KMS-11 (cell line): ENCODE results near the gene C1QTNF6.

ENCODE experiments used
- H2AFZ ChIP-seq: fragments of 200-600 bp; sonication (generic); 2 replicates; pipeline ENCODE4 v1.6.1; 2016; ENCODE audit warnings: antibody characterized with exemption, mixed run types, low read depth
- H3K27ac ChIP-seq: fragments of 200-600 bp; sonication (generic); 2 replicates; pipeline ENCODE4 v1.6.1; 2016; ENCODE audit warnings: mild to moderate bottlenecking, mixed run types
- H3K27me3 ChIP-seq: fragments of 200-600 bp; sonication (generic); 2 replicates; pipeline ENCODE4 v1.6.1; 2017; ENCODE audit warnings: mild to moderate bottlenecking, low read depth, mixed run types, moderate library complexity; ENCODE audit not compliant: insufficient read depth
- H3K36me3 ChIP-seq: fragments of 200-600 bp; sonication (generic); 2 replicates; pipeline ENCODE4 v1.6.1; 2017; ENCODE audit warnings: mild to moderate bottlenecking, mixed run types; ENCODE audit not compliant: insufficient read depth
- H3K4me1 ChIP-seq: fragments of 200-600 bp; sonication (generic); 2 replicates; pipeline ENCODE4 v1.6.1; 2016; ENCODE audit warnings: mild to moderate bottlenecking, low read depth, mixed run types; ENCODE audit not compliant: poor library complexity, severe bottlenecking
- H3K4me2 ChIP-seq: fragments of 200-600 bp; sonication (generic); 2 replicates; pipeline ENCODE4 v1.7.0; 2016; ENCODE audit warnings: mild to moderate bottlenecking, mixed run types
- H3K4me3 ChIP-seq: fragments of 200-600 bp; sonication (generic); IDR thresholded peaks from 2 replicates; pipeline ENCODE4 v1.6.1; 2017; ENCODE audit warnings: low read depth, low read length, mixed read lengths; ENCODE audit not compliant: insufficient read depth
- H3K79me2 ChIP-seq: fragments of 200-600 bp; sonication (generic); 2 replicates; pipeline ENCODE4 v1.6.1; 2016; ENCODE audit warnings: low read depth, mixed run types; ENCODE audit not compliant: insufficient read depth
- H3K9ac ChIP-seq: fragments of 200-600 bp; sonication (generic); 2 replicates; pipeline ENCODE4 v1.6.1; 2016; ENCODE audit warnings: mild to moderate bottlenecking, mixed run types
- H4K20me1 ChIP-seq: fragments of 200-600 bp; sonication (generic); 2 replicates; pipeline ENCODE4 v1.6.1; 2016; ENCODE audit warnings: mild to moderate bottlenecking, mixed run types; ENCODE audit not compliant: insufficient read depth
- CTCF ChIP-seq: fragments of 200-600 bp; sonication (generic); conservative IDR thresholded peaks from 2 replicates; pipeline ENCODE4 v1.6.1; 2017; ENCODE audit warnings: low read depth, mild to moderate bottlenecking, antibody characterized with exemption, low read length, moderate library complexity, mixed read lengths

The C1QTNF6 gene

GRCh38 chr22:37138849-37139561 lies 49.0 kb downstream of the C1QTNF6 start:
- Histone ChIP-seq H4K20me1 (no peaks in the 10 kb centered on the region), H3K4me1 (peaks cover 15% of the 10 kb centered on the region), H3K79me2 (no peaks in the 10 kb centered on the region), H3K4me2 (peak overlapping the region; percentile 11; the same call in 1 of the 2 replicates), H3K4me3 (no peak overlapping the region), H3K27me3 (no peaks in the 10 kb centered on the region), H2AFZ (no peak overlapping the region), H3K27ac (no peak overlapping the region), H3K36me3 (no peaks in the 10 kb centered on the region), H3K9ac (no peak overlapping the region)
- TF ChIP-seq CTCF, result no peak

GRCh38 chr22:37137903-37138665 lies 50.0 kb downstream of the C1QTNF6 start:
- peaks cover 15% of the 10 kb centered on the region for H3K4me1 ChIP-seq
- H3K27ac ChIP-seq, result peak overlapping the region; percentile 32; the same call in 1 of the 2 replicates
- no peak for TF ChIP-seq CTCF
- H3K36me3 ChIP-seq, result no peaks in the 10 kb centered on the region
- H3K27me3 ChIP-seq, result no peaks in the 10 kb centered on the region
- H3K9ac ChIP-seq, result no peak overlapping the region
- H2AFZ ChIP-seq, result no peak overlapping the region
- H3K4me3 ChIP-seq, result no peak overlapping the region
- H3K4me2 ChIP-seq, result peak overlapping the region; percentile 11; the same call in 1 of the 2 replicates
- H3K79me2 ChIP-seq, result no peaks in the 10 kb centered on the region
- no peaks in the 10 kb centered on the region for H4K20me1 ChIP-seq

- H2AFZ ChIP-seq, result no peak overlapping the region
- no peak overlapping the region for H3K4me3 ChIP-seq
- no peak overlapping the region for H3K27ac ChIP-seq
- no peaks in the 10 kb centered on the region for H3K79me2 ChIP-seq
- H3K27me3 ChIP-seq, result no peaks in the 10 kb centered on the region
- no peaks in the 10 kb centered on the region for H4K20me1 ChIP-seq
- no peak overlapping the region; the same call in 1 of the 2 replicates for H3K4me2 ChIP-seq
- H3K9ac ChIP-seq, result no peak overlapping the region
- peaks cover 15% of the 10 kb centered on the region for H3K4me1 ChIP-seq
- TF ChIP-seq CTCF, result no peak
- no peaks in the 10 kb centered on the region for H3K36me3 ChIP-seq
These were observed 50.9 kb downstream of the C1QTNF6 start for GRCh38 chr22:37137131-37137530.

- no peaks in the 10 kb centered on the region for H4K20me1 ChIP-seq
- H3K9ac ChIP-seq, result no peak overlapping the region
- H2AFZ ChIP-seq, result no peak overlapping the region
- no peaks in the 10 kb centered on the region for H3K36me3 ChIP-seq
- H3K4me2 ChIP-seq, result no peak overlapping the region
- H3K79me2 ChIP-seq, result no peaks in the 10 kb centered on the region
- TF ChIP-seq CTCF, result no peak
- no peak overlapping the region for H3K27ac ChIP-seq
- no peaks in the 10 kb centered on the region for H3K27me3 ChIP-seq
- peaks cover 15% of the 10 kb centered on the region for H3K4me1 ChIP-seq
- H3K4me3 ChIP-seq, result no peak overlapping the region
These were observed 53.0 kb downstream of the C1QTNF6 start for GRCh38 chr22:37135023-37135422.
